HG03442 (cell line): Measurements from ENCODE around the gene MKI67.
"Not testable (repeated sequence)": the region's sequence is repeated elsewhere in the genome, so short reads cannot be mapped to it uniquely, and the experiment has no call there.

Experiments
- ATAC-seq: cut with Tn5 transposase; IDR thresholded peaks from one replicate; pipeline ENCODE4 v1.9.1; 2021; ENCODE audit warnings: mild to moderate bottlenecking, moderate library complexity; ENCODE audit not compliant: unreplicated experiment

Gene MKI67, protein sequence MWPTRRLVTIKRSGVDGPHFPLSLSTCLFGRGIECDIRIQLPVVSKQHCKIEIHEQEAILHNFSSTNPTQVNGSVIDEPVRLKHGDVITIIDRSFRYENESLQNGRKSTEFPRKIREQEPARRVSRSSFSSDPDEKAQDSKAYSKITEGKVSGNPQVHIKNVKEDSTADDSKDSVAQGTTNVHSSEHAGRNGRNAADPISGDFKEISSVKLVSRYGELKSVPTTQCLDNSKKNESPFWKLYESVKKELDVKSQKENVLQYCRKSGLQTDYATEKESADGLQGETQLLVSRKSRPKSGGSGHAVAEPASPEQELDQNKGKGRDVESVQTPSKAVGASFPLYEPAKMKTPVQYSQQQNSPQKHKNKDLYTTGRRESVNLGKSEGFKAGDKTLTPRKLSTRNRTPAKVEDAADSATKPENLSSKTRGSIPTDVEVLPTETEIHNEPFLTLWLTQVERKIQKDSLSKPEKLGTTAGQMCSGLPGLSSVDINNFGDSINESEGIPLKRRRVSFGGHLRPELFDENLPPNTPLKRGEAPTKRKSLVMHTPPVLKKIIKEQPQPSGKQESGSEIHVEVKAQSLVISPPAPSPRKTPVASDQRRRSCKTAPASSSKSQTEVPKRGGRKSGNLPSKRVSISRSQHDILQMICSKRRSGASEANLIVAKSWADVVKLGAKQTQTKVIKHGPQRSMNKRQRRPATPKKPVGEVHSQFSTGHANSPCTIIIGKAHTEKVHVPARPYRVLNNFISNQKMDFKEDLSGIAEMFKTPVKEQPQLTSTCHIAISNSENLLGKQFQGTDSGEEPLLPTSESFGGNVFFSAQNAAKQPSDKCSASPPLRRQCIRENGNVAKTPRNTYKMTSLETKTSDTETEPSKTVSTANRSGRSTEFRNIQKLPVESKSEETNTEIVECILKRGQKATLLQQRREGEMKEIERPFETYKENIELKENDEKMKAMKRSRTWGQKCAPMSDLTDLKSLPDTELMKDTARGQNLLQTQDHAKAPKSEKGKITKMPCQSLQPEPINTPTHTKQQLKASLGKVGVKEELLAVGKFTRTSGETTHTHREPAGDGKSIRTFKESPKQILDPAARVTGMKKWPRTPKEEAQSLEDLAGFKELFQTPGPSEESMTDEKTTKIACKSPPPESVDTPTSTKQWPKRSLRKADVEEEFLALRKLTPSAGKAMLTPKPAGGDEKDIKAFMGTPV (N-terminal part only)

DNA sequence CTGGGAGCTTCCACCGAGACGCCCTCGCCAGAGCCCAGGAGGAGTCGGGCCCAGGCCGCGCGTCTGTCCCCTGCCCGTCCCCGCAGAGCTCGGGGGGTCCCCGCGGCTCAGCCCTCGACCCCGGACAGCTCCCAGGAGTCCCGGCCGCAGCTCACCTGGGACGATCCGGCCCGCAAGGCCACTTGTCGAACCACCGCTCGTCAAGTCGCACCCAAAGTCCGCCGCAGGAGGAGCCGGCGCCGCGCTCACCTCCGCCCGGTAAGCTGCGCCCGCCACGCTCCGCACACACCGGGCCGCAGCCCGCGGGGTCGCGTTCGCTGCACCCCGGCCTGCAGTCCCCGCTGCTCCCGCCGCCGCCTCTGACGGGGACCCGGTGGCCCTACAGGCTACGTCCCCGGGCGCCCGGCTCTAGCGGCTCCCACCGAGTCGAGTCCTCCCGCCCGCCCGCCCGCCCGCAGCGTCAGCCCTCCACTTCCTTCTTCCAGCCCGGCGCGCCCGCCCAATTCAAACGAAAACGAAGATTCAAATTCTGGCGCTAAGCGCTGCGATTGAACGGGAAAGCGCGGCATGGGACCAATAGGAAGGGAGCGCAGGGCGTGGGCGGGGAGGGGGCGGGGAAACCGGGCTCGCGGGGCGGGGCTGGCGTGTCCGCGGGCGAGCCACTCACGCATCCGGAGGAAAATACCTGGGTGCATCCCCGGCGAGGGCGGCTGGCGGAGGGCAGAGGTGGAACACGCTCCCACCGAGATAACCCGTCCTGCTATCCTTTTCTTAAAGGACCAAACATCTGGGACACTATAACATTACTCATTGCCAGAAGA lies at the start of gene MKI67:
TSS of gene MKI67 (minus strand) at position 480 of the 821 bp plus-strand sequence. CDS start 756 bp downstream, outside the sequence.
- ATAC-seq: peak; percentile 68

DNA sequence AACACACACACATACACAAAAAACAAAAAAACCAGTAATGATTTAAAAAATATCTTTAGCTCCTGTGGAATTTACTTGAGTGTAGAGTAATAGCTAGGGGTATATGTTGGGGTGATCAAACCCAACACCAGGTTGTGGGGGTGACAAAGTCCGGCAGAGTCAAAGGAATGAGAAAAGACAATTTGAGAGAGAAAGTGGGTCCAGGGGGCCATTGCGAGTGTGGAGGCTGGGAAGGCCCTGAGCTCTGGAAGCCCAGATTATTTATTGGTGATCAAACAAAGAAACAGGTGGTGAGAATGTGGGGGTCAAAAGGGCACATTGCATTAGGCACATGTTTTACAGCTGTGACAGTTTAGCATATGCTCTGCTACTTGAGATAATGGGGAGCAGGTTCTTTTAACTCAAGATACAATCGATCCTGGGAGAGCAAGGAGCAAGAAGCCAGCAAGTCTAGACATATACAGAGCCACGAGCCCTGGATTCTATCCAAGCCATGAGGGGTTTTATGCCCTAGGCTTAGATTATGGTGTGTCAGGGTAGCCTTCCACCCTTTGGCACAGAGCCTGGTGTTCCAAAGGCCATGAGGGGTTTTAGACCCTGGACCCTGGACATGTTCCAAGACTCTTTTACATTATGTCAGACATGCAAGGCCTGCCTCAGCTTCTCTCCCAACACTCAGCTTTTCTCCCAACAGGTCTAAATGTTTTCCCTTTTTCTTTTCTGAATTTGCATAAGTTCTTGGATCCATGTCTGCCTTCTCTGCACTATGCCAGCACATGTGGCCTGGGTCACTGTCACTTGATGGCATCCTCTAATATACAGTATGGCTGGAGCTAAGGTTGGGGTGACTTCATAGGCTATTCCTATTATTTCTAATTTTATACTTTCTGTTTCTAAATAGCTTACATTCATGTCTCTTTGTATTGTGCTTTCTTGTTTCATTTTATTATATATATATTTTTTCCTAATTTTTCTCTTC lies 48.6 kb upstream of the MKI67 start:
- ATAC-seq: no peak

DNA sequence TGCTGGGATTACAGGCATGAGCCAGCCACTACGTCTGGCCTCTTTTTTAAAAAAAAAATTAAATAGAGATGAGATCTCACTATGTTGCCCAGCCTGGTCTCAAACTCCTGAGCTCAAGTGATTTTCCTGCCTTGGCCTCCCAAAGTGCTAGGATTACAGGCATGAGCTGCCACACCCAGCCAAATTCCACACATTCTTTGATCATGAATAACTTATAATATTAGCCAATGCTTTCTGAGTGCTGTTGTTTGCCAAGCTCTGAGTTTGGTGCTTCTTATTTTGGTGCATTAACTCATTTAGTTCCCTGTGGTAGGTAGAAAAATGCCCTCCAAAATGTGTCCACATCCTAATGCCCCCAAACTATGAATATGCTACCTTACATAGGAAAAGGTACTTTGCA lies 47.2 kb upstream of the MKI67 start:
- no peak for ATAC-seq

DNA sequence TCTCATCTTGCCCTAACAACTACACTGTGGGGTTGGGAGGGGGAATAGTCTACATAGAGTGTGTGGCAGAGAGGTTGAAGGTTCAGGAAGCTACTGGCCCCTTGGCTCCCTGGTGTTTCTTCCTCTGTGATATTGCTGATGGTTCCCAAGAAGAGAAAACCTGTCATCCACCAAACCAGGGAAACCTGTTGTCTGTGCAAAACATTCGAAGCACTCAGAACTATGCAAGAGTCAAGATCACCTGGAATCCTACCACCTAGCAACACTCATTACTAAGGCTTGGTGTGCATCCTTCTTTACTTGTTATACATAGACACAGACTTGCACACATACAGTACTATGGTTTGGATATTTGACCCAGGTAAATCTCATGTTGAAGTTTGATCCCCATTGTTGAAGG lies 46.5 kb upstream of the MKI67 start:
- no peak for ATAC-seq

DNA sequence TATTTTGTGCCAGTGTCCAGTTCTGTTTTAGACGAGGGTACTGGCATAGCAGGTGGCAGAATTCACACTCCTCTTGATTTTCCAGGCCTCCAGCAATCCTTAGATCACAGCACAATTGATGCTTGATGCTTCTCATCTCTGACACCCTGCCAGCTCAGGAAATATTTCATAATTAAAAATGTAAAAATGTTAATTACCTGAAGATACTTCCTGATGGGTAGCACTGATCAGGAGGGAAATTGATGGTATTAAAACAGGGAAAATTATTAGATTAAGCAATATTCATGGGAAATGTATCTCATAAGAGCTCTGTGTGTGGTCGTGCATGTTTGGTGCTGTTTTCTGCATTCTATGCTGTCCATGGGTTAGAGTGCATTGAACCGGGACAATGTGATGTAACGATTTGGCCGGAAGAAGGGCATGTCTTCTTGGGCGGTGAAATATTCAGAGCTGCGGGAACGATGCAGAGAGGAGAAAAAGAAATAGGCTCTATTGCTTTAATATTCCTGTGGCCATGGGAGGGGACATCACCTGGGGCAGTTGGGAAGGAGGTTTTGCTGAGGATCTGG lies 43.7 kb upstream of the MKI67 start:
- no peak for ATAC-seq

DNA sequence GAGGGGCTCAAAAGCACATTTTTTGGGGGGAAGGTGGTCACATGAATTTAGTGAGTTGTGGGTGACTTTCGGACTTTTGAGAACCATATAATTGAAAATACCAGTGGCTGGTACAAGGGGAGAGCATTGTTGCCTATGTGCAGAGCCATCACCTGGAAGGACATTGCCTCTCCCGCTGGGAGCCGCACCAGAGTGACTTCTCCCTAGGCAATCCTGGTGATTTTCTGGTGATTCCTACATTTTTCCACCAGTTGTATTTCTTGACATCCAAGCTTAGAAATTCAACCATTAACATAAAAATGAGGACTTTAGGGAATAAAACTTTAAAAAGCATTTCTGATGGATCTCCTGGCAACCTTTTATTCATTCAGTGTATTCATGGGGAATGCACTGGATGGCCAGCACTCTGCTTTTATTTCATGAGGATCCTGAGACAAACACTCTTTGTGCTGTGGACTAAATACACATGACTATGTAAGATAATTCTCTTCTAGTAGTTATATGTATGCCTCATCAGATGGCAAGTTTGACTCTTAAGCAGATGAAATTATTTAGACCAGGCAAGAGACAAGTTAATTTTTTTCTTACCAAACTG lies 41.8 kb upstream of the MKI67 start:
- ATAC-seq: no peak

DNA sequence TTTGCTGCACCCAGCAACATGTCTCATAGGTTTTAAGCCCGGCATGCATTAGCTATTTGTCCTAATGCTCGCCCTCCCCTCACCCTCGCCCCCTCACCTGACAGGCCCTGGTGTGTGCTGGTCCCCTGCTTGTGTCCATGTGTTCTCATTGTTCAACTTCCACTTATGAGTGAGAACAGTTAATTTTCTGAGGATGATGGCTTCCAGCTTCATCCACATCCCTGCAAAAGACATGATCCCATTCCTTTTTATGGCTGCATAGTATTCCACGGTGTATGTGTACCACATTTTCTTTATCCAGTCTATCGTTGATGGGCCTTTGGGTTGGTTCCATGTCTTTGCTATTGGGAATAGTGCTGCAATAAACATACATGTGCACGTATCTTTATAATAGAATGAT lies 40.9 kb upstream of the MKI67 start:
- ATAC-seq: not testable (repeated sequence)

DNA sequence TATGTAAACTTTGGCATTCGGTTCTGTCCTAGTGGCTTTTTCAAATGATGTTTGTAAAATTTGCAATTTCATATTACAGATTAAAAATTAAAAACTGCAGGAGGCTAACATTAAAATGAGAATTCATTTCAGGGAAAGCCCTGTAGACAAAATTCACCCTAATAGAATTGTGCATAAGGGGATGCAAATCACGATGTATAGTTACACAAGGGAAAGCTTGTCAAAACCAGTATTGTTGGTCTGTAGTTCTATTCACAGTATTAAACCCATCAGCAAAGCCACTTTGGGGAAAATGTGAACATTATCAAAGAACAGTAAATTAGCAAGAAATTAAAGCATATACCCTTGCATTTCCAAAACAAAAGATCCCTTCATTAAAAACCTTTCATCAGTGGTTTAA lies 39.9 kb upstream of the MKI67 start:
- no peak for ATAC-seq

DNA sequence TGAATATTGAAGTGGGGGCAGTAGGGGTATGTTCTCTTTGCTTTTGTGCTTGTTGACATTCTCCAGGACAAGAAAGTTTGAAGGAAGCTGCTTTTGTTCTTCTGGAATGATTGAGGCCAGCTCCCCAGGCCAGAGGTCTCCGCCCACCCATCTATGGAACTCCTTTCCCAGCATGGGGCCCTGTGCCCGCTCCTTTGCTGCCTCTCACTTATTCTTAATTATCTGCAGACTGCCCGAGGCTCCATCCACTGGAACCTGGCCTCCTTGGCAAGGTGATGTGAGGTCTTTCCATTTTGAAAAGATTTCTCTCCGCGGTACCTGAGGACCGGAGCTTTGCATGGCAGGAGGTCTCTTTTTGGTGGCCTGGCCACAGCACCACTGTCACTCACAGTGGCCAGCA lies 39.3 kb upstream of the MKI67 start:
- no peak for ATAC-seq

DNA sequence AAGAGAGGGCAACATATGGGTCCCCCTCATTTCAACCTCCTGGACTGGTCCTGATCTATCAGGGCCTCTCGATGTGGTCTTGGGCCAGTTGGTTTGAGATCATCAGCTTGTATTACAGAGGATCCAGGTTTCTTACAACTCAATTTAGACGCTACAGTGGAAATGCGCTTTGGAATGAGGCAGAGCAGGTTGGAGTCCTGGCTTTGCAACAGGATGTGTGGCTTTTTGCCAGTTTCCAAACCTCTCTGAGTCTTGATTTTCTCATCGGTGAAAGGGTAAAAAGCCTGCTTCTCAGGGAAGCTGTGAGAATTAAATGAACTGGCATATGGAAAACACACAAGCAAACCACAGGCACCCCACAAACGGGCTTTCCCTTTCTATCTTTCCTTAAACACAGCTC lies 37.5 kb upstream of the MKI67 start:
- ATAC-seq: no peak

DNA sequence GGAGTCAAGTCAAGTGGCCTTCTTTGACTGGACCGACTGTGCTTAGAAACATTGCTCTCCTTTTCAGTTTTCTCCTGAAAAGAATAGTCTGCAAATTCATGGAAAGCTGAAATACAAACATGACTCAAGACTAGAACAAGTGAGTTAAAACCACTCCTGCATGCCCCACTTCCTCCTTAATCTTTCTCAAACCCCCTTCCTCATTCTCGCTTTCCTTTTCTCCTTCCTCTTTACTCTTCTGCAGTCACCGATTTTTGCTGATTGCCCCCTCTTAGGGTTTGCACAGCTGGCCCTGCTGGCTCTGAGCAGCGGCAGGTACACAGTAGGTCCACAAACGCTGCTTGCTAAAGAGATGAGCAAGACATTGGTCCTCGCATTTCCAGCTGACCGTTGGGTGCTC lies 34.8 kb upstream of the MKI67 start:
- ATAC-seq: no peak

DNA sequence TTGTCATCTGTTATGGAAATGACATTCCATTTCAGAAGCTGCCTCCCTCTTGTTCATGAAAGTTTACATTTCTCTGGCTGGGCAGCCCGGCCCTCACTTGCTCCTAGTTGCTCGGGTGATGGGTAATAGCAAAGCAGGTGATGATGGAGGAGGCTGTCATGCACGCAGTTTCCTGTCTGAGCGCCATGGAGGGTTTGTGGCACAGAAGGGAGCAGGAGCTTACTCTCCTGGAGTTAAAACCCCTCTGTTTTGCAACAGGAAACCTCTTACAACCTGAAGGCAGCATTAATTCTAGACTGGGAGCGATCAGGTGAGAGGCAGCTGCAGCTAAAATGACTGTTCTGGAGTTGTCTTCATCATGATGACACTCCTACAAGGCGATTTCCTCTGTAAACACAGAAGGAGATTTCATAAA lies 34.1 kb upstream of the MKI67 start:
- ATAC-seq: no peak

DNA sequence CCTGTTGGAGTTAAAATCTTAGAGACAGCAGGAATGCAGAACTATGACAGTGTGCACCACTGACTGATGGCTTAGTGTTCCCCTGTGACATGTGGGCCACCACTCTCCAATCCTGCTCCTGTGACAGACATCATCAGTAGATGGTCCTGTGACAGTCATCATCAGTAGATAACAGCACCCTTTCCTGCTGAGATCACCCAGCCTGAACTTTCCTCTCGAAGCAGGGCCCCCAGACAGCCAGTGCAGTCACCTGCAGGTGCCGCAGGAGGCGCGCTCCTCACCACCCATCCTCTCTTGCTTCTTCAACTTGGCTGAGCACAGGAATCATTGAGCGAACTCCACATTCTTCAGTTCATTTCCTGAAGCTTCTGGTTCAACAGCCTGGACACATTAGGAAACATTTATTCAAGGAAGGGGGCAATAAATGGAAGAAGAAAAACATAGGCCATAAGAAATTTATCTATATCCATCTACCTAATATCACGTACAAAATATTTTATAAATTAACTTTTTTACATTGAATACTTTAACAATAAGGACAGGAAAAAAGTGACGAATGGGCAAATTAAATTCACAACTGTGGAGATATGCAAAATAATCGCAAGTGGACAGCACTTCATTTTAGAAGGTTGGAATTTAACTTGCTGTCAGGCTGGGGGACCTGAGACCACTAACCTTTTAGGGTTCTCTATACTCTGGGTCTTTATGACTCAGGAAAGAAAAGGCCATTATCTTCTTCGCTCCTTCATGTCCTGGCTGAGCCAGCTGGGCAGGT lies 32.0 kb upstream of the MKI67 start:
- no peak for ATAC-seq

DNA sequence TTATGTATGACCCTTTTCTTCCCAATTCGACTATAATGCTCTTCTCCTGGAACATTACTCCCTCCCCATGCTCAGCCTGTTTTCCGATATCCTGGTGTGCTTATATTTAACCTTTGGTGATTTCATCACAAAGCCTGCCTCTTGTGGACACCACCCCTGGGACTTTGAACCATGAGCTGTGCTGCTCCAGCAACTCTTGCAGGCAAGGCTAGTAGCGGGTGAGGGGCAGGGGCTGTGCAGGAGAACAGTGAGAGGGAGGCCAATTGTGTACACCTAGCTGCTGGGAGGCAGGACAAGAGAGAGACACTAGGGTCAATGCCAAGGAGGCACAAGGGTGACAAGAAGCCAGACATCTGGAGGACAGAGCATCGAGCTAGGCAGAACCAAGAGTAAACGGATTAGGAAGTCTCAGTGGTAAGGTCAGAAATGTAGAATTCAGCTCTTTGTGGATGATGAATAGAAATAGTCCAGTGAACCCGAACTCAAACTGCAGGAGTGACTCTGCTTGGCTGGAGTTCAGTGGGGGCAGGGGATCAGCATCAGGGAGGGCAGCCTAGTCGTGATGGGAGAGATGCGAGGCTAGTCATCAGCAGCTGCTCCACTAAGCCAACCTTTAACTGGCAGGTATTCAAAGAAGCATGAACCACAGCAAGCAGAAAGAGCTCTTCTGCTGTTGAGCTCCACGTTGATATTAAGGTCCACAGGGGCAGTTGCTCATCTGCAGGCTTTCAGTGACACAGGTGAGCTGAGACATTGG lies 31.0 kb upstream of the MKI67 start:
- ATAC-seq: no peak

DNA sequence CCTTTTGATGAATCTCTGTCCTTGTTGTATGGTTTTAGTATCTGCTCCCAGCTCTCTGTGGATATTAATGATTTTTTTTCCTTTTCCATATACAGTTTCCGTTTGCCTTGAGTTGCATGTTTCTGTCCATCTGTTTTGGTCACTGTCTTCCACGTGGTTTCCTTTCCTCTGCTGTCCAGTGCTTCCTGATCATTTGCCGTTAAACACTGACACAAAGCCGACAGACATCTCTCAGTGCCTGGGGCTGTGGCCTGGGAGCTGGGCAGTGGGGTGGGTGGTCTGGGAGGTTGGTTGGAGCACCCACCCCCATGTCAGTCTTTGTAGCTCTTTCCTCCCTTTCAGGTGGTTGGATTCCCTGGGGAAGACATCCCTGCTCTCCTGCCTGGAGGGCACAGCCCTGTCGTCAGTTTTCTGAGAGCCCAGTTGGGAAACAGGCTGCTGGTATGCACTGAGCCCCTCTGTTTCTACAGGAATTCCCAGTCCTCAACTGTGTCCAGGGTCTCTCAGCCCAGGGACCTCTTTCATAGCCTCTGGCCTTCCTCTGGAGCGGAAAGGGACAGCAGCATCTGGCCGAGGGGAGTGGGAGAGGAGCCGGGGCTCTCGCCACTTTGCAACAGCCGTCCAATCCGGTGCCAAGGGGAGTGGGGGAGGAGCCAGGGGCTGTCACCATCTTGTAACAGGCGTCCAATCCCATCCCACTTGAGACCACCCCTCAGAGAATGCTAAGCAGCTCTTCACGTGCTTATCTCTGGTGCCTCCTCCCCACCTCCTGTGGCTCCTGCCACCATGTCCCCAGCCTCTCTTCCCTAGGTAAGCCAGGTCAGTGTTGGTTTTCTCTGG lies 26.7 kb upstream of the MKI67 start:
- no peak for ATAC-seq

DNA sequence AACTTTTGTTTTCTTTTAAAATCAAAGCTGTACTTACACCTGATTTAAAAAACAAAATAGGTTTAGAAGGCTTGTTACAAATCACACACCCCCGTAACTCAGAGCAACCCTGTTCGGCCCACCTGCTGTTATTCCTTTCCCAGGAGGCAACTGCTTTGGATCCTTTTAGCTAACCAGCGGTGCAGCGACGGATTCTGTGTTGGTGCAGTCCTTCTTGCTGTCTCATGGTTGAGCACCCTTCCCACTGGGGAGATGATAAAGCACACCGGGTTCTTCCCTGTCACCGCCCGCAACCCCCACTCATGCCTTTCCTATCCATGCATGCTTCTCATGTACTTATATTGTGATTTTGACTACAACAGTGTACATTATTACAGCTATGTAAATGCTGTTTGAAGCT lies 24.8 kb upstream of the MKI67 start:
- ATAC-seq: no peak
